HCT116 (cell line): ENCODE measurements around the gene ELAPOR2. TPM values are rescaled to one million over a fixed set of nuclear protein-coding genes. Genes with fewer than 3 reads are reported as not detected.

Source experiments
- ATAC-seq: fragments of 200-7000 bp; cut with Tn5 transposase; 2 replicates; pipeline ENCODE4 v1.9.1; 2020; ENCODE audit warnings: mild to moderate bottlenecking, moderate library complexity
- BruUV-seq: library from RNA; stranded (reverse); fragments of 400-500 nt; replicated peaks from 2 replicates; lab custom pipeline; 2021; lab: Mats Ljungman, UMichigan
- CTCF ChIA-PET: fragments of 300-600 bp; sonication (Branson Sonifier 250); formaldehyde crosslinking; loops from one replicate; lab custom pipeline; 2021; ENCODE audit warnings: antibody characterized with exemption; lab: Charles Lee
- POLR2A ChIA-PET: fragments of 300-600, 350-600 bp; sonication (Branson Sonifier 250); formaldehyde crosslinking; loops from one replicate; lab custom pipeline; 2021; ENCODE audit warnings: antibody characterized with exemption; lab: Charles Lee
- RAD21 ChIA-PET, 2 experiments: fragments of 300-600 bp; sonication (Branson Sonifier 250); formaldehyde crosslinking; loops; one replicate each; lab custom pipeline; 2023; ENCODE audit warnings: low total read pairs in 2 of 2; ENCODE audit not compliant: uncharacterized antibody in 2 of 2, unreplicated experiment in 2 of 2, low non-redundant PET in 1 of 2; lab: Charles Lee
- DNase-seq: peaks from one replicate; pipeline ENCODE4 v3.0.0-alpha.2; 2010; ENCODE audit warnings: low read depth, low spot score
- H2AFZ ChIP-seq: fragments of 200-600 bp; shearing (Covaris generic), sonication (generic); 2 replicates; pipeline ENCODE4 v1.6.1; 2017; ENCODE audit warnings: low read depth, mixed run types, mixed read lengths, antibody characterized with exemption, low read length; ENCODE audit not compliant: poor library complexity, severe bottlenecking
- H3K27ac ChIP-seq: 2 replicates; pipeline ENCODE4 v1.5.1; 2012; ENCODE audit warnings: low read depth, low read length
- H3K27me3 ChIP-seq: fragments of 200-600 bp; sonication (generic); 2 replicates; pipeline ENCODE4 v1.6.1; 2016; ENCODE audit warnings: mixed run types, low read length, mixed read lengths; ENCODE audit not compliant: insufficient read depth
- H3K36me3 ChIP-seq, 2 experiments: fragments of 200-500 bp in 1 of 2; fragments of 200-600 bp in 1 of 2; sonication (Bioruptor generic) in 1 of 2; sonication (generic) in 1 of 2; 2 replicates each; pipeline versions ENCODE4 v1.5.1 to v1.6.1; 2014 to 2016; ENCODE audit warnings: low read length in 2 of 2, inconsistent platforms in 1 of 2, mixed read lengths in 1 of 2, mixed run types in 1 of 2; ENCODE audit not compliant: insufficient read depth in 2 of 2, control insufficient read depth in 1 of 2
- H3K4me1 ChIP-seq, 2 experiments: fragments of 200-600 bp in 1 of 2; sonication (generic) in 1 of 2; 2 replicates each; pipeline versions ENCODE4 v1.5.1 to v1.6.1; 2012 to 2017; ENCODE audit warnings: low read length in 2 of 2, inconsistent platforms in 1 of 2, mild to moderate bottlenecking in 1 of 2, mixed read lengths in 1 of 2, mixed run types in 1 of 2, moderate library complexity in 1 of 2; ENCODE audit not compliant: insufficient read depth in 2 of 2, control insufficient read depth in 1 of 2
- H3K4me2 ChIP-seq: fragments of 200-600 bp; sonication (generic); 2 replicates; pipeline ENCODE4 v1.6.1; 2017; ENCODE audit warnings: mixed run types, low read length, mixed read lengths
- H3K4me3 ChIP-seq, 2 experiments: fragments of 200-600 bp in 1 of 2; sonication (generic) in 1 of 2; replicated peaks in 1 of 2; 2 replicates each; pipeline ENCODE4 v1.5.1; 2011 to 2016; ENCODE audit warnings: low read length in 2 of 2, control low read depth in 1 of 2, low read depth in 1 of 2, mild to moderate bottlenecking in 1 of 2, mixed read lengths in 1 of 2, mixed run types in 1 of 2
- H3K79me2 ChIP-seq: fragments of 200-600 bp; sonication (generic); 2 replicates; pipeline ENCODE4 v1.6.1; 2017; ENCODE audit warnings: mild to moderate bottlenecking, mixed run types, low read length, moderate library complexity, mixed read lengths; ENCODE audit not compliant: insufficient read depth
- H3K9ac ChIP-seq: fragments of 200-600 bp; sonication (generic); 2 replicates; pipeline ENCODE4 v1.6.1; 2016; ENCODE audit warnings: low read length, mixed read lengths
- H3K9me2 ChIP-seq: fragments of 200-600 bp; sonication (generic), shearing (Covaris generic); 2 replicates; pipeline ENCODE4 v1.6.1; 2017; ENCODE audit warnings: mixed run types, mild to moderate bottlenecking, moderate library complexity; ENCODE audit not compliant: insufficient read depth
- H3K9me3 ChIP-seq, 2 experiments: fragments of 200-500 bp in 1 of 2; fragments of 200-600 bp in 1 of 2; sonication (Bioruptor generic) in 1 of 2; sonication (generic) in 1 of 2; 2 replicates each; pipeline ENCODE4 v1.6.1; 2014 to 2017; ENCODE audit warnings: low read length in 2 of 2, mixed read lengths in 2 of 2, inconsistent platforms in 1 of 2, low read depth in 1 of 2, mild to moderate bottlenecking in 1 of 2, mixed run types in 1 of 2, moderate library complexity in 1 of 2; ENCODE audit not compliant: control insufficient read depth in 1 of 2, insufficient read depth in 1 of 2
- H4K20me1 ChIP-seq: fragments of 200-600 bp; sonication (generic), shearing (Covaris generic); 2 replicates; pipeline ENCODE4 v1.6.1; 2017; ENCODE audit warnings: mixed run types, mild to moderate bottlenecking, moderate library complexity; ENCODE audit not compliant: insufficient read depth
- EGR1 ChIP-seq: IDR thresholded peaks from 2 replicates; pipeline ENCODE4 v1.6.1; 2012; ENCODE audit warnings: low read depth
- EZH2 ChIP-seq: fragments of 200-600 bp; sonication (generic); IDR thresholded peaks from 2 replicates; pipeline ENCODE4 v1.6.1; 2017; ENCODE audit warnings: antibody characterized with exemption, mixed run types
- FOSL1 ChIP-seq: IDR thresholded peaks from 2 replicates; pipeline ENCODE4 v1.6.1; 2012; ENCODE audit warnings: low read depth
- MAX ChIP-seq: IDR thresholded peaks from 2 replicates; pipeline ENCODE4 v1.6.1; 2012
- POLR2A ChIP-seq: IDR thresholded peaks from 2 replicates; pipeline ENCODE4 v1.7.0; 2011; ENCODE audit warnings: borderline replicate concordance; ENCODE audit not compliant: insufficient read depth, insufficient read length; ENCODE audit errors: extremely low read depth
- POLR2AphosphoS5 ChIP-seq: IDR thresholded peaks from 2 replicates; pipeline ENCODE4 v1.6.1; 2011; ENCODE audit warnings: mild to moderate bottlenecking, low read depth, low read length, moderate library complexity
- REST ChIP-seq: IDR thresholded peaks from 2 replicates; pipeline ENCODE4 v1.6.1; 2012; ENCODE audit warnings: low read depth
- ZFX ChIP-seq: fragments of 450-650 bp; IDR thresholded peaks from 2 replicates; pipeline ENCODE4 v1.6.1; 2017
- ZNF274 ChIP-seq: fragments of 200-500 bp; sonication (Bioruptor generic); IDR thresholded peaks from 2 replicates; pipeline ENCODE4 v1.6.1; 2014; ENCODE audit warnings: mild to moderate bottlenecking, low read depth, low read length, inconsistent platforms
- intact Hi-C: fragments of 100-400 bp; cut with micrococcal nuclease; formaldehyde crosslinking; loops from 2 replicates; pipeline ENCODE4 v1.10.0; 2022
- total RNA-seq: library from RNA; stranded (reverse); gene quantifications from one replicate; pipeline ENCODE4 v1.2.1, GENCODE V29; 2021; ENCODE audit not compliant: unreplicated experiment

Gene ELAPOR2
- total RNA-seq, 1 experiment from 2014 or later = 26.0 TPM

GRCh38 chr7:87027900-87028299, 31.6 kb downstream of the ELAPOR2 start:
- H3K4me1 ChIP-seq = no peaks in the 10 kb centered on the region
- POLR2A ChIA-PET = no interaction called here
- no peak overlapping the region for H3K9ac ChIP-seq
- no peak for DNase-seq
- no peaks in the 10 kb centered on the region for H3K36me3 ChIP-seq
- no peak overlapping the region for H3K4me2 ChIP-seq
- no peaks in the 10 kb centered on the region for H3K9me3 ChIP-seq
- BruUV-seq = no TSS peak
- no peak overlapping the region for H3K4me3 ChIP-seq
- no peak for ATAC-seq
- no peak for TF ChIP-seq ZFX
- no peak for TF ChIP-seq POLR2AphosphoS5
- TF ChIP-seq EGR1 = no peak
- no peak for TF ChIP-seq POLR2A
- TF ChIP-seq MAX = no peak
- no peak for TF ChIP-seq FOSL1
- TF ChIP-seq, all 23 proteins: peak for 0
- intact Hi-C loops = no loop called here
- ChIA-PET CTCF (no interaction called here), RAD21 (no interaction called here)
- Histone ChIP-seq H2AFZ (no peak overlapping the region), H4K20me1 (no peaks in the 10 kb centered on the region), H3K9me2 (no peaks in the 10 kb centered on the region), H3K79me2 (peaks cover 33% of the 10 kb centered on the region), H3K27ac (no peak overlapping the region), H3K27me3 (no peaks in the 10 kb centered on the region)

- TF ChIP-seq ZNF274 (no peak), EZH2 (no peak), REST (no peak)
- no peak overlapping the region for H3K9ac ChIP-seq
- H3K9me3 ChIP-seq = no peaks in the 10 kb centered on the region
- no peaks in the 10 kb centered on the region for H4K20me1 ChIP-seq
- no peak for DNase-seq
- H3K4me3 ChIP-seq = no peak overlapping the region
- H3K4me1 ChIP-seq = peaks cover 3 to 4% of the 10 kb centered on the region in 2 experiments; a peak in 3 of 4 replicates
- no peaks in the 10 kb centered on the region for H3K36me3 ChIP-seq
- H3K27ac ChIP-seq = no peak overlapping the region
- CTCF ChIA-PET = no interaction called here
- H2AFZ ChIP-seq = no peak overlapping the region
- intact Hi-C loops = no loop called here
- no peaks in the 10 kb centered on the region for H3K27me3 ChIP-seq
- no peak overlapping the region for H3K4me2 ChIP-seq
- no peak for ATAC-seq
- BruUV-seq = no TSS peak
- POLR2A ChIA-PET = no interaction called here
- peaks cover 14% of the 10 kb centered on the region; the same call in 1 of the 2 replicates for H3K79me2 ChIP-seq
- RAD21 ChIA-PET = no interaction called here
- H3K9me2 ChIP-seq = no peaks in the 10 kb centered on the region
These were observed 38.2 kb downstream of the ELAPOR2 start for GRCh38 chr7:87021285-87021684.
